Gastroesophageal sphincter (tissue), 4 donors: Measurements from ENCODE around the gene RAB43. TPM values are rescaled to one million over a fixed set of nuclear protein-coding genes. Genes with fewer than 3 reads are reported as not detected.
"Not testable (repeated sequence)": the region's sequence is repeated elsewhere in the genome, so short reads cannot be mapped to it uniquely, and the experiment has no call there.

Source experiments
- ATAC-seq: fragments of 150-250 bp; one replicate; pipeline ENCODE4 v1.9.1; 2016; ENCODE audit warnings: mild to moderate bottlenecking, moderate library complexity
- H3K27ac ChIP-seq, 4 donors: fragments of 200-600 bp; sonication (generic) in 3 of 4; 1 replicate in 3 of 4; 2 replicates in 1 of 4; pipeline ENCODE4 v1.5.1; 2016 to 2019
- H3K27me3 ChIP-seq: fragments of 200-600 bp; sonication (generic); one replicate; pipeline ENCODE4 v1.5.1; 2019
- H3K36me3 ChIP-seq, 2 donors: fragments of 200-600 bp; sonication (generic); one replicate each; pipeline ENCODE4 v1.5.1; 2019; ENCODE audit warnings: control low read depth in 1 of 2
- H3K4me1 ChIP-seq, 3 donors: fragments of 200-600 bp; sonication (generic); 1 replicate in 2 of 3; 2 replicates in 1 of 3; pipeline ENCODE4 v1.5.1; 2016 to 2019; ENCODE audit warnings: control low read depth in 2 of 3
- H3K4me3 ChIP-seq, 2 donors: fragments of 200-600 bp; sonication (generic); one replicate each; pipeline ENCODE4 v1.5.1; 2019; ENCODE audit warnings: mild to moderate bottlenecking in 1 of 2, moderate library complexity in 1 of 2
- H3K9me3 ChIP-seq, 3 donors: fragments of 200-600 bp; sonication (generic); one replicate each; pipeline ENCODE4 v1.5.1; 2017 to 2019; ENCODE audit warnings: control low read depth in 2 of 3
- EP300 ChIP-seq: sonication (generic); formaldehyde crosslinking; IDR thresholded peaks from one replicate; pipeline ENCODE4 v1.6.1; 2017; ENCODE audit warnings: antibody characterized with exemption, mild to moderate bottlenecking
- POLR2A ChIP-seq, 2 donors: fragments of 450-650 bp; IDR thresholded peaks; one replicate each; pipeline ENCODE4 v1.6.1; 2017; ENCODE audit warnings: antibody characterized with exemption in 2 of 2, mild to moderate bottlenecking in 2 of 2, moderate library complexity in 1 of 2
- POLR2AphosphoS5 ChIP-seq: sonication (generic); formaldehyde crosslinking; IDR thresholded peaks from one replicate; pipeline ENCODE4 v1.6.1; 2017; ENCODE audit warnings: antibody characterized with exemption
- WGBS, 2 donors: methylation state at CpG; one replicate each; pipeline ENCODE4 v1.1.5; 2018; ENCODE audit warnings: low coverage in 1 of 2; 5-methylcytosine and 5-hydroxymethylcytosine counted together
- total RNA-seq, 4 donors: library from RNA; depleted of rRNA; stranded (reverse); fragments of >200 nt; gene quantifications; one replicate each; pipeline ENCODE4 v1.1.0, GENCODE V29; 2016
- TF ChIP-seq, protein P1 (sequence below), 4 experiments: fragments of 200-600 bp in 2 of 4; fragments of 450-650 bp in 2 of 4; sonication (generic) in 1 of 4; IDR thresholded peaks; one replicate each; pipeline ENCODE4 v1.5.1; 2017 to 2019; ENCODE audit warnings: antibody characterized with exemption in 4 of 4, mild to moderate bottlenecking in 2 of 4, moderate library complexity in 2 of 4

The RAB43 gene
- 10 to 100 TPM; 10.3 to 17.9 (median 15.7) TPM for total RNA-seq

- no peaks in the 10 kb centered on the region for H3K27me3 ChIP-seq
- peaks cover 3 to 41% (median 14%) of the 10 kb centered on the region in 3 donors for H3K4me1 ChIP-seq
- 7% methylated on average over 2 of the region's 60 CpGs; no CpG with 5 or more reads in 1 of the 2 donors for WGBS, 2 donors
- H3K36me3 ChIP-seq, result peaks cover 0 to 17% of the 10 kb centered on the region in 2 donors
- peak; percentile 82 for ATAC-seq
- TF ChIP-seq POLR2AphosphoS5 (no peak), EP300 (no peak), POLR2A (IDR thresholded peaks at IDR 0.05) (no peak)
- TF ChIP-seq, protein P1, sequence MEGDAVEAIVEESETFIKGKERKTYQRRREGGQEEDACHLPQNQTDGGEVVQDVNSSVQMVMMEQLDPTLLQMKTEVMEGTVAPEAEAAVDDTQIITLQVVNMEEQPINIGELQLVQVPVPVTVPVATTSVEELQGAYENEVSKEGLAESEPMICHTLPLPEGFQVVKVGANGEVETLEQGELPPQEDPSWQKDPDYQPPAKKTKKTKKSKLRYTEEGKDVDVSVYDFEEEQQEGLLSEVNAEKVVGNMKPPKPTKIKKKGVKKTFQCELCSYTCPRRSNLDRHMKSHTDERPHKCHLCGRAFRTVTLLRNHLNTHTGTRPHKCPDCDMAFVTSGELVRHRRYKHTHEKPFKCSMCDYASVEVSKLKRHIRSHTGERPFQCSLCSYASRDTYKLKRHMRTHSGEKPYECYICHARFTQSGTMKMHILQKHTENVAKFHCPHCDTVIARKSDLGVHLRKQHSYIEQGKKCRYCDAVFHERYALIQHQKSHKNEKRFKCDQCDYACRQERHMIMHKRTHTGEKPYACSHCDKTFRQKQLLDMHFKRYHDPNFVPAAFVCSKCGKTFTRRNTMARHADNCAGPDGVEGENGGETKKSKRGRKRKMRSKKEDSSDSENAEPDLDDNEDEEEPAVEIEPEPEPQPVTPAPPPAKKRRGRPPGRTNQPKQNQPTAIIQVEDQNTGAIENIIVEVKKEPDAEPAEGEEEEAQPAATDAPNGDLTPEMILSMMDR (IDR thresholded peaks at IDR 0.05), result no peak
- H3K9me3 ChIP-seq, result no peaks in the 10 kb centered on the region
- peak within 1 kb of the TSS; percentile 71 to 94 for H3K4me3 ChIP-seq
- peak within 1 kb of the TSS; percentile 80 to 96 (median 93) for H3K27ac ChIP-seq
These were observed at the start of gene RAB43 for GRCh38 chr3:129121792-129122411. Gene RAB43 (minus strand): TSS chr3:129121804. CDS start chr3:129121489, 315 bp downstream.

DNA sequence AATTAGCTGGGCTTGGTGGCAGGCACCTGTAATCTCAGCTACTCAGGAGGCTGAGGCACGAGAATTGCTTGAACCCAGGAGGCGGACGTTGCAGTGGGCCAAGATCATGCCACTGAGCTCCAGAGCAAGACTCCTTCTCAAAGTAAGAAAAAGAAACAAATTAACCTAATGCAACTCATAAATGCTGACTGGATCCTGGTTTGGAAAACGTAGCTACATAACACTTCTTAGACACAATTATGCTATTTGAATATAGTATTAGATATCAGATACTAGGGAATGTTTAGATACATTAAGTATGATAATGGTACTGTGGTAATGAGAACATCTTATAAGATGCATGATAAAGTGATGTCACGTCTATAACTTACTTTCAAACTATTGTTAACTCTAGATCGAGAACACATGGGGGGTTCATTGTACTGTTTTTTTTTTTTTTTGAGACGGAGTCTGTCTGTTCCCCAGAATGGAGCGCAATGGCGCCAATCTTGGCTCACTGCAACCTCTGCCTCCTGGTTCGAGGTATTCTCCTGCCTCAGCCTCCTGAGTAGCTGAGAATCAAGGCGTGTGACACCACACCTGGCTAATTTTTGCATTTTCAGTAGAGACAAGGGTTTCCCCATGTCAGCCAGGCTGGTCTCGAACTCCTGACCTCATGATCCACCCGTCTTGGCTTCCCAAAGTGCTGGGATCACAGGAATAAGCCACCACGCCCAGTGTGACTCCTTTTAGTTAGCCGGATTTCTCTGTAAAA lies 45.2 kb upstream of the RAB43 start:
- TF ChIP-seq EP300 (no peak), POLR2A (IDR thresholded peaks at IDR 0.05) (no peak), POLR2AphosphoS5 (no peak)
- TF ChIP-seq, protein P1 (IDR thresholded peaks at IDR 0.05), result no peak
- WGBS, 2 donors, result 72 to 78% methylated on average over 10 to 14 of the region's 15 CpGs
- no peak overlapping the region for H3K4me3 ChIP-seq

DNA sequence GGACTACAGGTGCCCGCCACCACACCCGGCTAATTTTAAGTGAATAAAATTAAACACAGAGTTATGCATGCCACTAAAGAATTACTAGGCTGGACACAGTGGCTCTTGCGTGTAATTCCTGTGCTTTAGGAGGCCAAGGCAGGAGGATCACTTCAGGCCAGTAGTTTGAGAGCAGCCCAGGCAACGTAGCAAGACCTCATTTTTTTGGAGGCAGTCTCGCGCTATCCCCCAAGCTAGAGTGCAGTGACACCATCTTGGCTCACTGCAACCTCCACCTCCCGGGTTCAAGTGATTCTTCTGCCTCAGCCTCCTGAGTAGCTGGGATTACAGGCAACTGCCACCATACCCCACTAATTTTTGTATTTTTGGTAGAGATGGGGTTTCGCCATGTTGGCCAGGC lies 44.0 kb upstream of the RAB43 start:
- not testable (repeated sequence) for H3K9me3 ChIP-seq, ATAC-seq, H3K27ac ChIP-seq, H3K27me3 ChIP-seq, H3K4me3 ChIP-seq
- Histone ChIP-seq H3K36me3 (peaks cover 6 to 60% of the 10 kb centered on the region in 2 donors), H3K4me1 (peaks cover 2 to 23% (median 5%) of the 10 kb centered on the region in 3 donors)
- WGBS, 2 donors, result 79 to 87% methylated on average over 4 to 5 of the region's 8 CpGs

More for the DNA sequence above, 45.2 kb upstream of the RAB43 start:
- no peaks in the 10 kb centered on the region for H3K9me3 ChIP-seq
- peak overlapping the region in 1 of 4 donors; percentile 2 for H3K27ac ChIP-seq
- no peaks in the 10 kb centered on the region for H3K27me3 ChIP-seq
- no peak for ATAC-seq
- peaks cover 12 to 71% of the 10 kb centered on the region in 2 donors for H3K36me3 ChIP-seq
- H3K4me1 ChIP-seq, result peaks cover 2 to 32% (median 6%) of the 10 kb centered on the region in 3 donors

DNA sequence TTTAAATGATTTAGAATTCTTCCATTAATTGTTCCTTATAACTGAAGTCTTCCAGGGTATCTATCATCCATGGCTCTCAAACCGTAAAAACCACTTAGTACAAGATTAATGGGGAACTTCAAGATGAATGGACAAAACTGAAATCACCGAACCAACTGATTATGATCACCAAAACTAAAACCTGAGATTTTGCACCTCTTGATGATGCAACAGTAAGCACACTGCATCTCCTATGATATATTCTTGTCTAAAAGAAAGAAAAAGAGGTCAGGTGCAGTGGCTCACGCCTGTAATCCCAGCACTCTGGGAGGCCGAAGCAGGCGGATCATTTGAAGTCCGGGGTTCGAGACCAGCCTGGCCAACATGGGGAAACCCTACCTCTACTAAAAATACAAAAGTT lies 42.9 kb upstream of the RAB43 start:
- H3K27ac ChIP-seq, result no peak overlapping the region
- peaks cover 5 to 26% (median 10%) of the 10 kb centered on the region in 3 donors for H3K4me1 ChIP-seq
- 19 to 77% methylated on average over 2 to 7 of the region's 7 CpGs for WGBS, 2 donors
- H3K27me3 ChIP-seq, result no peaks in the 10 kb centered on the region
- no peak for ATAC-seq
- no peak overlapping the region for H3K4me3 ChIP-seq
- TF ChIP-seq, protein P1 (IDR thresholded peaks at IDR 0.05), result no peak
- TF ChIP-seq POLR2A (IDR thresholded peaks at IDR 0.05) (no peak), POLR2AphosphoS5 (no peak), EP300 (no peak)
- peaks cover 0 to 49% of the 10 kb centered on the region in 2 donors for H3K36me3 ChIP-seq
- H3K9me3 ChIP-seq, result no peaks in the 10 kb centered on the region

DNA sequence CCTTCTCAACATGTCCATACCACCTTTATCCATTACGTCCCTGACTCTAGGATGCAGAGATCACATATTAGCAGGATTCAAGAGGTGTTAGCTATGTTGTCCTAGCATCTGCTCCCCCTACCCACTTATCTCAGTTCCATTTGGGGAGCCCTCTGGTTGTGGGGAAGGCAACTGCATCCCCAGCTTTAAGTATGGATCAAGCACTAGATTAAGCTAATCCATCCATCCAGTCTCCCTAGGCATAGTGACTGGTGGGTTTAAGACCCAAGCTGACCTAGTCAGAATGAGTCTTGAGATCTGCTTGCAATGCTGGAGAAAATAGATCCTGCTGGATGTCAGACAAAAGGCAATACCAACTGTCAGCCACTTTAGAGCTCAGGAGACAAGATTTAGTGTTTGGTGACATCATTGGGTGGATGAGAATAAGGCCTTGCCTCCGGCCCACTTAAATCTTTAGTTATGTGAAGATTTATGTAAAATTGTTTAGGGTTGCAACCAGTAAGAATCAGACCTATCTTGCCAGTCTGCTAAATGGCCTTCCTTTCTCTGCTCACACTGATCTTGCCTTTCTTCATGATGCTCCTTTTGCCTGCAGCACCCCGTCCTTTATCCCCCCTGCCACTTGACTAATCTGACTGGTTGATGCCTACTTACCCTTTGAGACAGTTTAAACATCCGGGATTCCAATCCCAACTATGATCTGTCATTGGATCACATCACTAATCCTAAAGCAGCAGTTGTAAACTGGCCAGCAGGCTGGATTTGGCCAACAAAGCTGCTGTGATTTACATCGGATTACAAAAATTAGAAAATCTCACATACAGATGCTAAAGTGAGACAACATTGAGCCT lies 41.4 kb upstream of the RAB43 start:
- Histone ChIP-seq H3K4me3 (no peak overlapping the region), H3K36me3 (peaks cover 0 to 44% of the 10 kb centered on the region in 2 donors), H3K27me3 (no peaks in the 10 kb centered on the region), H3K9me3 (no peaks in the 10 kb centered on the region), H3K27ac (peak overlapping the region in 2 of 4 donors; percentile 95 to 97), H3K4me1 (peaks cover 8 to 35% (median 13%) of the 10 kb centered on the region in 3 donors)
- TF ChIP-seq POLR2A (IDR thresholded peaks at IDR 0.05), result no peak
- TF ChIP-seq, protein P1 (IDR thresholded peaks at IDR 0.05), result peak in 1 of 4 experiments; percentile 3
- TF ChIP-seq POLR2AphosphoS5, result peak; percentile 34
- ATAC-seq, result no peak
- WGBS, 2 donors, result 57 to 72% methylated on average over 5 of the region's 5 CpGs
